Neutrophil (primary cell): ENCODE data around the gene CCDC178.

ENCODE experiments used
- H3K27ac ChIP-seq: fragments of 200-600 bp; sonication (generic); 2 replicates; pipeline ENCODE4 v1.5.1; 2016; ENCODE audit warnings: mild to moderate bottlenecking, moderate library complexity
- H3K27me3 ChIP-seq: fragments of 200-600 bp; sonication (generic); 2 replicates; pipeline ENCODE4 v1.6.0; 2016; ENCODE audit warnings: mild to moderate bottlenecking
- H3K36me3 ChIP-seq: fragments of 200-600 bp; sonication (generic); 2 replicates; pipeline ENCODE4 v1.5.1; 2017
- H3K4me1 ChIP-seq, 2 experiments: fragments of 200-600 bp in 1 of 2; sonication (generic) in 1 of 2; 1 replicate in 1 of 2; 2 replicates in 1 of 2; pipeline versions ENCODE4 v1.5.1 to v1.6.1; 2013 to 2016; ENCODE audit warnings: low read depth in 1 of 2, low read length in 1 of 2, mild to moderate bottlenecking in 1 of 2, moderate library complexity in 1 of 2; ENCODE audit not compliant: control insufficient read depth in 1 of 2, insufficient read depth in 1 of 2
- H3K4me3 ChIP-seq, 2 experiments: fragments of 200-600 bp in 1 of 2; sonication (generic) in 1 of 2; 1 replicate in 1 of 2; 2 replicates in 1 of 2; pipeline ENCODE4 v1.5.1; 2013 to 2016; ENCODE audit warnings: low read depth in 1 of 2, low read length in 1 of 2, mild to moderate bottlenecking in 1 of 2, moderate library complexity in 1 of 2
- H3K9me3 ChIP-seq: fragments of 200-600 bp; sonication (generic); 2 replicates; pipeline ENCODE4 v1.5.1; 2016
- TF ChIP-seq, protein P1 (sequence below): fragments of 200-600 bp; sonication (generic); IDR thresholded peaks from 2 replicates; pipeline ENCODE4 v1.5.1; 2016; ENCODE audit warnings: antibody characterized with exemption

CCDC178 gene

GRCh38 chr18:33014060-33014796 lies 426.3 kb downstream of the CCDC178 start:
- H3K4me3 ChIP-seq = no peak overlapping the region
- H3K27ac ChIP-seq = no peak overlapping the region
- no peaks in the 10 kb centered on the region for H3K36me3 ChIP-seq
- no peaks in the 10 kb centered on the region for H3K27me3 ChIP-seq
- no peaks in the 10 kb centered on the region for H3K9me3 ChIP-seq
- TF ChIP-seq, protein P1, sequence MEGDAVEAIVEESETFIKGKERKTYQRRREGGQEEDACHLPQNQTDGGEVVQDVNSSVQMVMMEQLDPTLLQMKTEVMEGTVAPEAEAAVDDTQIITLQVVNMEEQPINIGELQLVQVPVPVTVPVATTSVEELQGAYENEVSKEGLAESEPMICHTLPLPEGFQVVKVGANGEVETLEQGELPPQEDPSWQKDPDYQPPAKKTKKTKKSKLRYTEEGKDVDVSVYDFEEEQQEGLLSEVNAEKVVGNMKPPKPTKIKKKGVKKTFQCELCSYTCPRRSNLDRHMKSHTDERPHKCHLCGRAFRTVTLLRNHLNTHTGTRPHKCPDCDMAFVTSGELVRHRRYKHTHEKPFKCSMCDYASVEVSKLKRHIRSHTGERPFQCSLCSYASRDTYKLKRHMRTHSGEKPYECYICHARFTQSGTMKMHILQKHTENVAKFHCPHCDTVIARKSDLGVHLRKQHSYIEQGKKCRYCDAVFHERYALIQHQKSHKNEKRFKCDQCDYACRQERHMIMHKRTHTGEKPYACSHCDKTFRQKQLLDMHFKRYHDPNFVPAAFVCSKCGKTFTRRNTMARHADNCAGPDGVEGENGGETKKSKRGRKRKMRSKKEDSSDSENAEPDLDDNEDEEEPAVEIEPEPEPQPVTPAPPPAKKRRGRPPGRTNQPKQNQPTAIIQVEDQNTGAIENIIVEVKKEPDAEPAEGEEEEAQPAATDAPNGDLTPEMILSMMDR = no peak
- no peaks in the 10 kb centered on the region for H3K4me1 ChIP-seq

- no peaks in the 10 kb centered on the region for H3K4me1 ChIP-seq
- TF ChIP-seq, protein P1 = no peak
These were observed 430.4 kb downstream of the CCDC178 start for GRCh38 chr18:33010149-33010548.

GRCh38 chr18:32998921-32999320 lies 441.6 kb downstream of the CCDC178 start:
- no peaks in the 10 kb centered on the region for H3K36me3 ChIP-seq
- H3K27me3 ChIP-seq = no peaks in the 10 kb centered on the region
- H3K4me1 ChIP-seq = no peaks in the 10 kb centered on the region
- TF ChIP-seq, protein P1 = no peak
- no peak overlapping the region for H3K4me3 ChIP-seq
- H3K9me3 ChIP-seq = no peaks in the 10 kb centered on the region
- no peak overlapping the region for H3K27ac ChIP-seq

More at GRCh38 chr18:33010149-33010548, 430.4 kb downstream of the CCDC178 start:
- Histone ChIP-seq H3K36me3 (no peaks in the 10 kb centered on the region), H3K27me3 (no peaks in the 10 kb centered on the region), H3K4me3 (no peak overlapping the region), H3K9me3 (no peaks in the 10 kb centered on the region), H3K27ac (no peak overlapping the region)

GRCh38 chr18:32998285-32998684 lies 442.2 kb downstream of the CCDC178 start:
- Histone ChIP-seq H3K27me3 (no peaks in the 10 kb centered on the region), H3K27ac (no peak overlapping the region), H3K4me3 (no peak overlapping the region), H3K9me3 (no peaks in the 10 kb centered on the region), H3K36me3 (no peaks in the 10 kb centered on the region), H3K4me1 (no peaks in the 10 kb centered on the region)
- TF ChIP-seq, protein P1 = no peak

- H3K27ac ChIP-seq = no peak overlapping the region
- H3K27me3 ChIP-seq = no peaks in the 10 kb centered on the region
- H3K4me1 ChIP-seq = no peaks in the 10 kb centered on the region
- no peak overlapping the region for H3K4me3 ChIP-seq
- TF ChIP-seq, protein P1 = no peak
- H3K9me3 ChIP-seq = no peaks in the 10 kb centered on the region
- no peaks in the 10 kb centered on the region for H3K36me3 ChIP-seq
These were observed 456.8 kb downstream of the CCDC178 start for GRCh38 chr18:32983721-32984120.
